Adrenal gland (tissue), 12 donors: Measurements from ENCODE around the gene TBXA2R. TPM values are rescaled to one million over a fixed set of nuclear protein-coding genes. Genes with fewer than 3 reads are reported as not detected.
A peak's percentile ranks its signal among the peaks of the same experiment; 100 is the strongest.

Source experiments
- DNase-seq, 7 donors: peaks; one replicate each; pipeline ENCODE4 v3.0.0-alpha.2; 2019 to 2020
- H3K27ac ChIP-seq, 5 donors: fragments of 200-600 bp; sonication (generic) in 4 of 5; 1 replicate in 3 of 5; 2 replicates in 2 of 5; pipeline versions ENCODE4 v1.5.1 to v1.8.0; 2016 to 2020; ENCODE audit warnings: mild to moderate bottlenecking in 1 of 5
- H3K27me3 ChIP-seq: fragments of 200-600 bp; 2 replicates; pipeline ENCODE4 v1.8.0; 2021
- H3K36me3 ChIP-seq, 2 donors: fragments of 200-600 bp; replicated peaks in 1 of 2; 1 replicate in 1 of 2; 2 replicates in 1 of 2; pipeline versions ENCODE4 v1.5.1 to v1.8.0; 2018 to 2022
- H3K4me1 ChIP-seq, 2 donors: fragments of 200-600 bp; replicated peaks in 1 of 2; 1 replicate in 1 of 2; 2 replicates in 1 of 2; pipeline versions ENCODE4 v1.5.1 to v1.8.0; 2018 to 2021
- H3K4me3 ChIP-seq, 4 donors: fragments of 200-600 bp; sonication (generic) in 3 of 4; one replicate each; pipeline ENCODE4 v1.5.1; 2016 to 2018
- H3K9me3 ChIP-seq, 3 donors: fragments of 200-600 bp; sonication (generic) in 1 of 3; replicated peaks in 1 of 3; 1 replicate in 2 of 3; 2 replicates in 1 of 3; pipeline versions ENCODE4 v1.5.1 to v1.8.0; 2016 to 2021
- POLR2A ChIP-seq, 2 donors: fragments of 450-650 bp; IDR thresholded peaks; one replicate each; pipeline ENCODE4 v1.6.1; 2017; ENCODE audit warnings: antibody characterized with exemption in 2 of 2, mild to moderate bottlenecking in 2 of 2, moderate library complexity in 1 of 2
- WGBS, 4 donors: extraction: QIAGEN DNeasy Blood & Tissue Kit in 2 of 4; methylation state at CpG; one replicate each; pipeline versions ENCODE4 v1.1.5 to v1.1.7; 2013 to 2017; 5-methylcytosine and 5-hydroxymethylcytosine counted together
- intact Hi-C, 2 donors: fragments of 100-400 bp; cut with DNase I; formaldehyde crosslinking; loops; one replicate each; pipeline versions ENCODE4 v1.14.1 to v1.15.0; 2022 to 2023
- polyA plus RNA-seq, 3 donors: library from polyadenylated mRNA; stranded (reverse); fragments of 200-250 nt in 2 of 3; fragments of 350-450 nt in 1 of 3; fragmentation: Illumina TruSeq in 1 of 3; extraction: RNeasy Lipid Tissue Mini Kit (QIAGEN cat#74804) in 1 of 3; gene quantifications; one replicate each; pipeline ENCODE4 v1.2.3, GENCODE V29; 2013 to 2014
- total RNA-seq, 9 donors: library from RNA; depleted of rRNA in 4 of 9; stranded (reverse); fragments of >200 nt in 4 of 9; fragments of 120-200 nt in 1 of 9; fragmentation: NEBNext Ultra II Directional in 1 of 9; extraction: Animal tissue kit (Norgen Biotek cat#: 25700) in 1 of 9; gene quantifications; one replicate each; pipeline versions ENCODE4 v1.1.0 to v1.2.4, GENCODE V29; 2013 to 2023
- TF ChIP-seq, protein P1 (sequence below), 6 experiments: fragments of 450-650 bp in 4 of 6; fragments of 200-600 bp in 2 of 6; sonication (generic) in 1 of 6; IDR thresholded peaks; 1 replicate in 5 of 6; 2 replicates in 1 of 6; pipeline versions ENCODE4 v1.5.1 to v1.8.0; 2016 to 2021; ENCODE audit warnings: antibody characterized with exemption in 6 of 6, mild to moderate bottlenecking in 2 of 6, moderate library complexity in 1 of 6
- donor health status: healthy with polysubstance abuse.
- donor health status: Bipolar disorder and iron deficiency.
- donor health status: DM: yes; HTN: yes; CAD: no.
- donor health status: DM: no; HTN: no; CAD: no.
- donor health status: DM: no; HTN: no; CAD: no.
- donor health status: DM: yes; HTN: yes; CAD: no.

Gene TBXA2R
- total and polyA plus RNA-seq, 12 donors: 4.7 to 25.5 (median 12.4) TPM

DNA sequence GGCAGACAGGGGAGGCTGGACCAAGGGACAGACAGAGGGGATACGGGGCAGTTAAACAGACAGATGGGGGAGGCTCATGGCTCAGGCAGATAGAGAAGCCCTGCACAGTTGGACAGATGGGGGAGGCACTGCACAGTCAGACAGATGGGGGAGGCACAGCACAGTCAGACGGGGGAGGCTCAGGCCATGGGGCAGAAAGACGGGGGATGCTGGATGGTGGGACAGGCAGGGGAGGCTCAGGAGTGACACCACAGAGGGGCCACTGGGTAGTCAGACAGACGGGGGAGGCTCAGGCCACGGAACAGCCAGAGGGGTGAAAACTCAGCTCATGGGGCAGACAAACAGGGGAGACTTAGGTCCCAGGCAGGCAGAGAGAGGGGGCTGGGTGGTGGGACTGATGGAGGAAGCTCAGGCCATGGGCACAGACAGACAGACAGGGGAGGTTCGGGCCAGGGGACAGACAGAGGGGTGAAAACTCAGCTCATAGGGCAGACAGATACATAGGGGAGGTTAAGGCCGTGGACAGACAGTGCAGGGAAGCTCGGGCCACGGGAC is 50.2 kb downstream of the TBXA2R start:
- no peak for DNase-seq
- Histone ChIP-seq H3K9me3 (no peaks in the 10 kb centered on the region), H3K36me3 (no peaks in the 10 kb centered on the region), H3K4me1 (peaks cover 14 to 24% of the 10 kb centered on the region in 2 donors), H3K27me3 (no peaks in the 10 kb centered on the region), H3K4me3 (peak overlapping the region; percentile 25 to 100 (median 58)), H3K27ac (peak overlapping the region in 3 of 5 donors; percentile 35 to 89 (median 41))
- WGBS, 4 donors: 20 to 29% (median 26%) methylated on average over 8 to 9 of the region's 9 CpGs
- intact Hi-C loops: no loop called here
- TF ChIP-seq, protein P1, sequence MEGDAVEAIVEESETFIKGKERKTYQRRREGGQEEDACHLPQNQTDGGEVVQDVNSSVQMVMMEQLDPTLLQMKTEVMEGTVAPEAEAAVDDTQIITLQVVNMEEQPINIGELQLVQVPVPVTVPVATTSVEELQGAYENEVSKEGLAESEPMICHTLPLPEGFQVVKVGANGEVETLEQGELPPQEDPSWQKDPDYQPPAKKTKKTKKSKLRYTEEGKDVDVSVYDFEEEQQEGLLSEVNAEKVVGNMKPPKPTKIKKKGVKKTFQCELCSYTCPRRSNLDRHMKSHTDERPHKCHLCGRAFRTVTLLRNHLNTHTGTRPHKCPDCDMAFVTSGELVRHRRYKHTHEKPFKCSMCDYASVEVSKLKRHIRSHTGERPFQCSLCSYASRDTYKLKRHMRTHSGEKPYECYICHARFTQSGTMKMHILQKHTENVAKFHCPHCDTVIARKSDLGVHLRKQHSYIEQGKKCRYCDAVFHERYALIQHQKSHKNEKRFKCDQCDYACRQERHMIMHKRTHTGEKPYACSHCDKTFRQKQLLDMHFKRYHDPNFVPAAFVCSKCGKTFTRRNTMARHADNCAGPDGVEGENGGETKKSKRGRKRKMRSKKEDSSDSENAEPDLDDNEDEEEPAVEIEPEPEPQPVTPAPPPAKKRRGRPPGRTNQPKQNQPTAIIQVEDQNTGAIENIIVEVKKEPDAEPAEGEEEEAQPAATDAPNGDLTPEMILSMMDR (IDR thresholded peaks at IDR 0.05): no peak
- no peak for TF ChIP-seq POLR2A (IDR thresholded peaks at IDR 0.05)

DNA sequence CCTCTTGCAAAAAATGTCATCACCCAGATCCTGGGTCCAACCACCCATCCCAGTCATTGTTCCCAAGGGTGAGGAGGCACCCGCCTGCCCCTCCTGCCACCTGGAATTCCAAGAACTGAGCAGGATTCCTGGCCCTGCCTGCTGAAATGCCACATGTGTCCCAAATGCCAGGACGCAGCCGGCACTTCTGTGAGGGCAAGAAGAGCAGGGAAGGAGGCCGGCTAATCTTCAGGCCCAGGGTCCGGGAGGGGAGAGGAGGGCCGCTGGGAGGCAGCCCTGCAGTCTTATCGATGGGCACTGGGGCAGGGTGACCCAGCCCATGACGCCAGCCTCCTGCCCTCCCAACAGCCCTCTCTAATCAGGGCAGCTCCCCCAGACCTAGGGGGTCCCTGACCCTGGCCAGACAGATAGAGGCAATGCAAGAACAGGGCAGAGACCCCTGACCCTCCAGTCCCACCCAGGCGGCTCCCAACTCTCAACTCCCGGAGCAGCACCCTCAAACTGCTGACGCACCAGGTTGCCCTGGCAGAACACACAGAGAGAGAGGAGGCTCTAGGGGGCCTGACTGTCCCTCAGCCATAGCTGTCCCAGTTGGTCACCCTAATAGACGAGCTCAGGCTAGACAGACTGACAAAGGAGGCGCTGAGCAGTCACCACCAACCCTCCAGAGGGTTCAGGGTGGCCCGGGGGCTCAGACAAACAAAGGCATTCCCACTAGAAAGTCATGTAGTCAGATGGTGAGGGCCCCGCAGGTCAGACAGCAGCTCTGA is 50.8 kb downstream of the TBXA2R start:
- Histone ChIP-seq H3K9me3 (no peaks in the 10 kb centered on the region), H3K27ac (peak overlapping the region in 1 of 5 donors; percentile 18), H3K27me3 (no peaks in the 10 kb centered on the region), H3K4me1 (peaks cover 14 to 24% of the 10 kb centered on the region in 2 donors), H3K36me3 (no peaks in the 10 kb centered on the region), H3K4me3 (peak overlapping the region in 2 of 4 donors; percentile 81 to 100)
- TF ChIP-seq POLR2A (IDR thresholded peaks at IDR 0.05): no peak
- TF ChIP-seq, protein P1 (IDR thresholded peaks at IDR 0.05): no peak
- 68 to 83% (median 78%) methylated on average over 6 to 15 of the region's 15 CpGs for WGBS, 4 donors
- no peak for DNase-seq
- intact Hi-C loops: no loop called here

DNA sequence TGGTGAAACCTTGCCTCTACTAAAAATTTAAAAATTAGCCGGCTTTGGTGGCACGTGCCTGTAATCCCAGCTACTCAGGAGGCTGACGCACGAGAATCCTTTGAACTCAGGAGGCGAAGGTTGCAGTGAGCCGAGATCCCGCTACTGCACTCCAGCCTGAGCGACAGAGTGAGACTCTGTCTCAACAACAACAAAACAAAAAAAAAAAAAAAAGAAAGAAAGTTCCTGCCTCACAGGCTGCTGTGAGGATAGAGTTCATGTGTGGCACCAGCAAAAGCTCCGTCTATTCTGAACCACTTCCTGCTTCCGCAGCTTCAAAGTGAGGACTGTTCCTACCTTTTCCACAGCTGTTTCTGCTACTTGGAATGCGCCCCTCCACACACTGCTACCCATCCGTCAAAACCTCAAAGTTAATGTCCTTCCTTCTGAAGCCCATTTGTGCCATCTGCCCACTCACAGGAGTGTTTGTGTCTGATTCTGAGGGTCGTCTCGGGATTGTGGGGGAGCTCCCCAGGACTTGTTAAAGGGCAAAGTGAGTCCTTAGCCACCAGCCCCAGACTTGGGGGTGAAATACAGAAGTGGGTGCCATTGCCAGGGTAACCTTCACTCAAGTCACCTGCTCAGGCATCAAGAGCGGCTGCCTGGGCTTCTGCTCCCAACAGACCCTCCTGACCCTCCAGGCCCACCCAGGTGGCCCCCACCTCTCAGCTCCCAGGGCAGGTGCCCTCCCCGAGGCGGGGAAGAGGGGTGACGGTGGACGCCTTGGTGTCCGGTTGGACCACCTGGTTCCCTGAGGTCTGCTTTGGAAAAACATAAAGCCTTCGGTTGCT is 52.2 kb downstream of the TBXA2R start:
- Histone ChIP-seq H3K4me1 (peaks cover 14 to 24% of the 10 kb centered on the region in 2 donors), H3K36me3 (no peaks in the 10 kb centered on the region), H3K27ac (peak overlapping the region in 3 of 5 donors; percentile 29 to 70 (median 58)), H3K27me3 (no peaks in the 10 kb centered on the region), H3K9me3 (no peaks in the 10 kb centered on the region), H3K4me3 (no peak overlapping the region)
- TF ChIP-seq, protein P1 (IDR thresholded peaks at IDR 0.05): no peak
- no peak for TF ChIP-seq POLR2A (IDR thresholded peaks at IDR 0.05)
- WGBS, 4 donors: 72 to 84% (median 77%) methylated on average over 21 of the region's 21 CpGs
- DNase-seq: no peak
- intact Hi-C loops: no loop called here

DNA sequence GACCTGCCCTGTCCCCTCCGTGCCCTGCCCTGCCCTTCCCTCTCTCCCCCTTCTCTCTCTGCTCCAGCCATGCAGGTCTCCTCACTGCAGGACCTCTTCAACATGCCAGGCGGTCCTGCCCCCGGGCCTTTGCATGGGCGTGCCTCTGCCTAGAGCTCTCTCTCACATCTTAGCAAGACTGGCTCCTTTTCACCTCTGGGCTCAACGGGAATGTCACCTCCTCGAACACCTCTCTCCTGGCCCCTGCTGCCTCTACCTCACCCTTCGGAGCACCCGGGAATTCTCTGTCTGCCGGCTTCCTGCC is 54.9 kb downstream of the TBXA2R start:
- Histone ChIP-seq H3K27ac (no peak overlapping the region), H3K9me3 (no peaks in the 10 kb centered on the region), H3K4me1 (peaks cover 12 to 24% of the 10 kb centered on the region in 2 donors), H3K36me3 (peaks cover 0 to 8% of the 10 kb centered on the region in 2 donors), H3K4me3 (no peak overlapping the region), H3K27me3 (no peaks in the 10 kb centered on the region)
- TF ChIP-seq, protein P1 (IDR thresholded peaks at IDR 0.05): no peak
- TF ChIP-seq POLR2A (IDR thresholded peaks at IDR 0.05): no peak
- intact Hi-C loops: no loop called here
- 80 to 90% (median 87%) methylated on average over 9 of the region's 9 CpGs for WGBS, 4 donors
- DNase-seq: no peak
